ENCODE measurements around the gene CTXN3.
A peak's percentile ranks its signal among the peaks of the same experiment; 100 is the strongest.
"Not testable (repeated sequence)": the region's sequence is repeated elsewhere in the genome, so short reads cannot be mapped to it uniquely, and the experiment has no call there.

The CTXN3 gene

DNA sequence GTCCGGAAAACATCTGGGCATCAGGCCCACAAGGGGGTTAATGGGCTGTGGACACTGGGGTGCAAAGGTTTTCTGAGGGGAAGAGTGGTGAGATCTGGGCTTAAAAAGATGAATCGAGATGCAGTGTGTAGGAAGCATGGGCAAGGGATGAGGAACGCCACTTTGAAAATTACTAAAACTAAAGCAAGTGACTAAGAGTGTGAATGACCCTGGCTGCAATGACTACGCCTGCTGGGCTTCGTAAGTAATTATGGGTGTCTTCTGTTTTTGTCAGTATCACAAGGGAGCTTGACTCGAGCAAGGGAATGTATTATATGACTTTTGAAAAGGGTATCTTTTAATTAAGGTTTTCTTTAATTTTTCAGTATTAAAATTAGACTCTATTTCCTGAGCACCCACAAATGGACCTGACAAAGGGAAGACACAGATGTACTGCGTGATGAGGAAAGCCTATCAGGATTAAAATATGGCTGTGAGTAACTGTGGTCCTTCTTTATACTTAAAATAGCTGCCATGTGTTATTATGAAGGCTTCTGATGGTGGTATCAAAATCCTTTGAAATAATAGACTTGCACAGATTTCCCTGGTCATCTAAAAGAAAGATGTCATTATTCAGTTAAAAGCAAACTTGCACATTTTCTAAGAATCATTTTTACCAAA lies 4.2 kb downstream of the CTXN3 start:
- DNase-seq = no peak

DNA sequence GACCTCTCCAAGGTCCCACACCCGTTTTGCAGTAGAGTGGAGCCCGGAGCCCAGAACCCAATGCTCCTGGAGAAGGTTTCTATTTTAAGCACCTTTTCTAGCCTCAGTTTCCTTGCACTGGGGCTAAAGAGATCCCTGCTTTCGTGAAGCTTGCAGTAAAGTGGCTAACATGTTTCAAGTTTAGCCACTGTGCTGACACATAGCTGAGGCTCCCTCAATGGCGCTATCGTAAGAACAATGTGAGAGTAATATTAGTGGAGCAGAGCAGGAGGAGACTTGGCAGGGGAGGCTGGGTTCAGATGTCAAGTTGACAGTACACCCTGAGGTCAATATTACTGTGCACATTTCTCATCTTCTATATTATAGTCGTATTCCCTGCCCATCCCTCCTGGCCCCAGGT lies 7.9 kb downstream of the CTXN3 start:
- no peak for DNase-seq

DNA sequence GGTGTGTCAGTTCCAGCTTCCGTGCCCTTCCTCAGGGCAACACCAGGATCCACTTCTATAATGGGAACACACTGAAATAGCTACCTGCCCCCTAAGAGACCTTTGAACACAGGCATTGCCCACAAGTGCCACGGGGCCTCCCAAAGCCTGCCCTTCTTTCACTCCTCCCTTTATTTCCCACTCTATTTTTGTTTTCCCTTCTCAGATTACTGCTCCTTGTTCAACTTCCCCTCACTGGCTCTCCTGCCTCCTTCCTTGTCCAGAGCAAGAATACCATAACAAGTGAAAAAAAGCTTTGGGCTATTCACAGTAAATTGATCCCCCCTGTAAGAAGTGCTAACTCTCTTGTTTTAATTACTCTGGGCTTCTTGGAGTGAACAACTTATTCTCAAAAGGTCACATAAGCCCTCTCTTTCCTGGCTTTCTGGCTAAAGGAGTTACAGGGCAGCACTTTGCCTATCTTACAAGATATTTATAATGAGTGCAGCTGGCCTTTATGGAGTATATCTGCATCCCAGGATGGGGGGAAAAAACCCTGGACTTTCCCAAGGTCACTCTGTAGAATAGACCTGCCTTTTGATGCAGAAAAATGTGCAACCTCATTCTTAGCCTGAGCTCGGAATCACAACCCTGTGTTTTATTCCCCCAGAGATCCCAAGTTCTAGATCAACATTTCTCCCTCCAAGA lies 11.3 kb downstream of the CTXN3 start:
- no peak for DNase-seq

DNA sequence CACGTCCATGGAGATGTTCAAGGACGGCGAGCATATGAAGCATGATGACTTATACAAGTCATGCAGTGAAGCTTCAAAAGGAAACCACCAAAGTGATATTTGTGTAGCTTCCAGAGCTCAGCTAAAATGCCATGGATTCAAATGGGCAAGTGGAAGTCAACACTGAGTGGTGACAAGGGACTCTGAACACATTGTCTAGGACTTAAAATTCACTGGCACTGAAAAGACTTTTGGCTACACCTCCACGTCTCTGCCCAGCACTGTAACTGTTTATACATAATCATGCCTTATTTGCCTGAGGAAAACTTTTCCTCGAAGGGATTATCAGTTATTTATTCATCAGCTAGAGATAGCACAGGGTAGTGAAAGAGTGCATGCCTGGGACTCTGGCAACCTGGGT lies 15.2 kb downstream of the CTXN3 start:
- DNase-seq = no peak

DNA sequence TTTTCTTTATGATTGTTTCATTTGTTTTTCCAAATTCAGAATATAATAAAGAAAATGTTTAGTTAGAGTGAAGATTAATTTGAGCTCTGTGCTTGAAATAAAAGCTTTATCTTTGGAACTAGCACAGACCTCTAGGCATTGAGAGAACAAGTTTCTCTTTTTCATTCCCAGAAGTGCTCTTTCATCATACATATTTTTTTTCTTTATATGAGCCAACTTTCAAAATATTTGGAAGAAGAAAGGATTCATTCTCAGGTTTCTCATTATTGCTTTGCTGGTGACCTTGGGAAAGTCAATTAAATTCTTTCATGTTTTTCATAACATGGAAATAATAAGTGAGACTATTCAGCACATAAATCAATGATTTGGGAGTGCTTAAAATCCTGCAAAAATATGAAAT lies 16.8 kb downstream of the CTXN3 start:
- no peak for DNase-seq

DNA sequence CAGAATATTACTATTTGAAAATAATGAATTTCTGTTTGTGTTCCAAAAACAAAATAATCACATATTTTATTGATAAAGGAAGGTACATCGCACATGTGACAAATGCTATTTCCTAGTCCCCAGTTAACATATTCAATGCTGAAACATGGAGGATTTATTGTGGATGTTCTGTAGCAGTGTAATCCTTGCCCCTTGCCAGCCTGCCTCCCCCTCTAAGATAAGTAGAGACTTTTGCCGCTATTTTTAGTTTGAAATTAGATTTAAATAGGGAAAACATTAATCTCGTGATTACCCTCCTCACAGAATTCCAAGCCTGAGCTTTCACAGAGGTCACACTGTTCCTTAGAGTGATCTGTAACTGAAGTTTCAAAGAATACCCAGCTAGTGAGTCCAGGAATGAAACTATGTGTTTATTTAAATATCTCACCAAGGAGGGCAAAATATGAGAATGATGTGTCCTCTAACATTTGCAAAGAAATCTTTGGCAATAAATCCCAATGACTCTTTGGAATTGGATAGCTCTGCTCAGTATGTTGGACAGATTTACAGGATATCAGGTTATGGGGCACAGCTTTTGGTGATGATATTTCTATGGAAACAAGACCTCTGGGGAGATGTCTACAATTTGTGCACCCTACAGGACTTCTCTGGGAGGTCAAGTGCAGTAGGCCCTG lies 17.3 kb downstream of the CTXN3 start:
- peak; percentile 14 for DNase-seq

DNA sequence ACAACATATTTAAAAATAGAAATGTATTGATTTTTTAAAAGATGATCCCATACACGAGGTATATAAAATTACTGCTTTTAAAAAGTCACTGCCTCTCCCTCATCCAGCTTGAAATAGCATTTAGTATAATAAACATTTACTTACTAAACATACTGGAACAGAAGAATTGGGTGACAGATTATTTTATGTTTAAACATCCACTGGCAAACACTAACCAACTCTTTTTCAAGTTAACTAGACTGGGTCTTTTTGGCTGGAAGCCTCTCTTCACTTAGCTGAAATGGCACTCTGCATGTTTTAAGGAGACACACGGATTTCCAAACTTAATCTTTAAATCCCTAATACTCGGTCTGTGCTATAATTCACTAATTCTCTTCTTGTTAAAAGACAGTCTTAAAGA lies 19.0 kb downstream of the CTXN3 start:
- DNase-seq = no peak

DNA sequence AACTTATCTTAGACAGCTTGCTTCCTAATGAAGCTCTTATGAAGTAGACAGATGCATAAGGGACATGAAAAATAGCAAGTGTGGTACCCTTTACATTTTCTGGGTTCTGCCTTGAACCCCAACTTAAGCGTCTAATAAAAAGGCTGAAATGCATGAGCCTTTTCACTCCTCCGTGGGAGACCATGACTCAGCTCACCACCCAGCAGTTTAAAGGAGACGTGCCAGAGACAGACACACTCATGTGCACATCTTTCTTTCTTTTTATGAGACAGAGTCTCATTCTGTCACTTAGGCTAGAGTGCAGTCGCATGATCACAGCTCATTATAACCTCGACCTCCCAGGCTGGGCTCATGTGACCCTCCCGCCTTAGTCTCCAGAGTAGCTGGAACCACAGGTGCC lies 22.3 kb downstream of the CTXN3 start:
- DNase-seq = no peak

DNA sequence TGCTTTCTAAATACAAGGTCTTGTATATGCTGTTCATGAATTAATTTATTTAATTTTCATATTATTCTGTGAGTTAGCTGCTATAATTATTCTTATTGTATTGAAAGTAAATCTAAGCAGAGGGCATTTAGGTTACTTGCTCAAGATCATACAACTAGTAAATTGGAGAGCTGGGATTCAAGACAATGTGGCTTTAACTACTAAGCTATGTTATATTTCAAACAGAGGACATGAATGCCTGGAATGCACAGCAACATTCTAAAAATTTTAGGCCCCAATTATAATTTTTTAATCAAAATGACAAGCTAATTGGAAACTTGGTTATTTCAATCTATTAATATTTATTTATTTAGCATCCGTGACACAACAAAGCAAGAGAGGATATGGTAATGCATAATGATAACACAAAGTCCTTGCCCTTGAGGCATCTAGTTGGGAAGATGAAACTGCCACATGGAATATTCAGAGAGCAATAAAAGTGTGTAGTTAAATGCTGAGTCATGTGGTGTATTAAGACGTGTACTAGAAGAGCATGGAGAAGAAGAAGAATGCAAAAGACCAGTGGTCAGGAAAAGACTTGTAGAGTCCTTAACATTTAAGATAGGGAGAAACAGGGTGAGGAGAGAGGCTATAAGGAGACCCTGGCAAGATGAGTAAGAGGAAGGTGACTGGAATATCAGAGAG lies 24.4 kb downstream of the CTXN3 start:
- peak; percentile 12 for DNase-seq

DNA sequence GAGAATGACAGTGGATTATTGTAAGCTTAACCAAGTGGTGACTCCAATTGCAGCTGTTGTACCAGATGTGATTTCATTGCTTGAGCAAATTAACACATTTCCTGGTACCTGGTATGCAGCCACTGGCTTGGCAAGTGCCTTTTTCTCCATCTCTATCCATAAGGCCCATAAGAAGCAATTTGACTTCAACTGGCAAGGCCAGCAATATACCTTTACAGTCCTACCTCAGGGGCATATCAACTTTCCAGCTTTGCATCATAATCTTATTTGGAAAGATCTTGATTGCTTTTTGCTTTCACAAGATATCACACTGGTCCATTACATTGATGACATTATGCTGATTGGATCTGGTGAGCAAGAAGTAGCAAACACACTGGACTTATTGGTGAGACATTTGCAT lies 28.1 kb downstream of the CTXN3 start:
- not testable (repeated sequence) for DNase-seq

DNA sequence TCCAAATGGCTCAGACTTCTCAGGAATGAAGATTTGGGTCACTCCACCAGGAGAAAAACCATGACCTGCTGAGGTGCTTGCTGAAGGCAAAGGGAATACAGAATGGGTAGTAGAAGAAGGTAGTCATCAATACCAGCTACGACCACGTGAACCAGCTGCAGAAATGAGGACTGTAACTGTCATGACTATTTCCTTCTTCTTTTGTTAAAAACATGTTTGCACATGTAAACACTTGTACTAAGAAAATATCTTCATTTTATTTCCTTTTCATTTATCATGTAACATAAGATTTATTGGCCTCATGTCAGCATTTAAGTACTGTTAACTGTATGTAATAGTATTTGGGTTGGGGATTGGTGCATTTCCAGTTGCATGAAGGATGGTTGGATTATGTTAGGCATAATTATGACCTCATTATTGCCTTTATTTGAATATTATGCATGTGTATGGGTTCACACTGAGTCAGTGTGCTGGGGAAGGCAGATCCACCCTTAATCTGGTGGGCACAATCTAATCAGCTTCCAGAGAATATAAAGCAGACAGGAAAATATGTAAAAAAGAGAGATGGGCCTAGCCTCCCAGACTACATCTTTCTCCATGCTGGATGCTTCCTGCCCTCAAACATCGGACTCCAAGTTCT lies 30.9 kb downstream of the CTXN3 start:
- not testable (repeated sequence) for DNase-seq

DNA sequence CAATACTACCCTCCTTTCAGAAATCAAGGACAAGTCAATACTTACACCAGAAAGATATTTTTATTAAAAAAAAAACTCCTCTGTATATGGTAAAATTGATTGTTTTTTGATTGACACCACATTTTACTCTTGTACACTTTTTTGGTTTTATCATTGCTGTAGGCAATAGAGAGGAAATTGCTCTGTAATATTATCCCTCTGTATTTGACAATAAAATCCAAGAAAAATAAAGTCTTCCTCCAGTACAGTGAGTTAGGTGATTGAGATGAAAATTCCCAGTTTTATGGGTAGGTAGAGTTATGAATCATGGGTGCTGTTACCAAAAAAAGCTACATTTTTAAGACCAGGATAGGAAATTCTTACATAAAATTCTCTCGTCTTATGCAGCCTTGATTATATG lies 31.7 kb downstream of the CTXN3 start:
- no peak for DNase-seq

DNA sequence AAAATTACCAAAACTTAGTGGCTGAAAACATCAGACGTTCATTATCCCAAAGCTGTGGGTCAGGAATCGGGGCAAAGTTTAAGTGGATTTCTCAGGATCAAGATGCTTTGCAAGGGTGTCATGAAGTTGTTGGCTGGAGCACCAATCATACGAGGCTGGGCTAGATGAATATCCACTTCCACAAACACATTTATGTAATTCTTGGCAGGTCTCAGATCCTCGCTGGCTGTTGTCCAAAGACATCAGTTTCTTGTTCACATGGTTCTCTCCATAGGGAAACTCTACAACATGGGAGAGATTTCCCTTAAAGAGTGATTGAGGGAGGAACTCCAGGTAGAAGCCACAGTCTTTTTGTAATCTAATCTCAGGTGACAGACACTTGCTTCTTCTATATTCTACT lies 34.1 kb downstream of the CTXN3 start:
- DNase-seq = peak; percentile 55

DNA sequence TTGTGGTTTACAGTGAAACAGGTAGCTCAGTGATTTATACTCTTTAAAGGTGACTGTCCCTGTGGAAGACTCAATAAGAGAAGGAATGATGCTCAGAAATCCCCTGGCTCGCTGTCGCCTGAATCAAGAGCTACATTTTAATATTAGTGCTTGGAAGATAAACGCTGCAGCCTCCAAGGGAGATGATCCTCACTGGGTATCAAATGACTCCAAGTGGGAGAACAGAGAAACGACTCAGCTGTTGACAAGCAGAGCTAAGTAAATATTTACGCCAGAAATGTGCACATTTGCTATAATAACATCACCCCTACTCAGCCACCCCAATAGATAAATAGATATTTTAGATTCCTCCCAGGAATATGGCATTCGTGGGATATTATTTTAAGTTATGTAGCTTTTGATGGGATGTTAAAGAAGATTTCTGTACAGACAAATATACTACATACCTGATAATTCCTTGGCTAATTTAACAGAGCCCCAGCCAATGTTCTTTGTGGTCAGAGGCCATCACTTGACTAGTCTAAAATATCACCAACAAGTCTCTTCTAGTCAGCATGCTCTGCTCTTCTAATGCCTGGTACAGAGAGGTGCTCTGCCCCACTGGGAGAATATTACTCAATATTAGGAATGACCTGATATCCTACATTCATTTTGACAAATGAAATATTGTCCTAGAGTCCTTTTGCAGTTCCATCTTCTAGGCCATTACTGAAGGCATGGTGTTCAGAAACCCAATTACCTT lies 36.0 kb downstream of the CTXN3 start:
- no peak for DNase-seq

DNA sequence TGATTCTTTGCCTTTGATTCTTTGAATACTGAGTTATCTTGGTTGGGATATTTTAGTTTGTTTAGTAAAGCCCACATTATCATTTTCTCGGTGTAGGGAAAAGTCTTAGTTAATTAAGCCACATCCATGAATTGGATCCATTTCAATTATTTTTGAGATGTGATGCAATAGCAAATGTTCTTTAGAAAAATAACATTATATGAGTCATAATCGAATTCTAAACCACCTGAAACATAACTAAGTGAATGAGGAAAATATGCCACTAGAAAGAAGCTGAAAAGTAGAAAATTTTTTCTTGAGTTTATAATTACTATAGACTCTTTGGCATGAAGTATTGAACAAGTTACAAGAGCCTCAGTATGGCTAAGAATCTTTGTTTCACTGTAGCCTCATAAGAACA lies 36.8 kb downstream of the CTXN3 start:
- DNase-seq = no peak

DNA sequence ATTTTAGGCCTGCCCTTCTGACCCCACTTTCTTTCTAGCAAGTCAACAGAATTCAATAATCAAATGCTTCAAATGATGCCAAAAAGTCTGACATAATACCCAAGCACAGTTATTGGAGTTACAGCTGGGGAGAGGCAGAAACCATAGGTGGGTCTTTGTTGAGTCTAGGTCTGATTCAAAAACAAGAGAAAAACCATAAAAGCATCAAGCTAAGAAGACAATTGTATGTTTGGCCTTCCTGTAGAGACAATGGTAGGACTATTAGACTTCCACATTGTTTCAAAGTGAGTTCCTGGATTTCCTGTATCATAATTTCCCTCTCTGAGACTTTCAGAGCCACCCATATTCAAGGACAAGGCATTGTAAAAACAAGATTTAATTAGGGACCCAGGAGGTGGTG lies 37.5 kb downstream of the CTXN3 start:
- DNase-seq = no peak

DNA sequence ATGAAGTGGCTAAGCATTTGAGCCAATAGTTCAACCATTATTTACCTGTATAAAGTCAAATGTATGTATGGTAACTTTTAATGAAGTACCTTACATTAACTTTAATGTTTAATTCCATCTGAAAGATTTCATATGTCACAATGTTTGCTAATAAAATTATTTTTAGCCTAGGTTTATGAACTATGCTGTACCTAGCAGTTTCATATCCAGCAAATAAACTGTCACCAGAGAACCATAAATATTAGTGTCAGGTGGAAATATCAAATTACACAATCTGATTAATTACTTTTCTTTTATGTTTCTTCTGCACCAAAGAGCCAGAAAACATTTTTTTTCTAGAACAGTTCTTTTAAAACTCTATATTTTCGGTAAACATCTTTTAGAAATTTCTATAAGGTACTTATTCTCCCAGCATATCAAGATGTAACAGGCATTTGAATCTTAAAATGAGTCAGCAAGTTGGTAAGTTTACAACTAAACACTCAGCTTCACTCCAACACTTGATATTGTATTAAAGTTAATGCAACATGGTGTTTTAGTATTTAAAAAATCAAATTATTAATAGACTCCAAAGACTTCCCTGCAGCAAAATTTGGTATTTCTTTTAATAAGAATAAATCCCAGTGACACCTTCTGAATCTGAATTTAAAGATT lies 45.8 kb downstream of the CTXN3 start:
- no peak for DNase-seq

DNA sequence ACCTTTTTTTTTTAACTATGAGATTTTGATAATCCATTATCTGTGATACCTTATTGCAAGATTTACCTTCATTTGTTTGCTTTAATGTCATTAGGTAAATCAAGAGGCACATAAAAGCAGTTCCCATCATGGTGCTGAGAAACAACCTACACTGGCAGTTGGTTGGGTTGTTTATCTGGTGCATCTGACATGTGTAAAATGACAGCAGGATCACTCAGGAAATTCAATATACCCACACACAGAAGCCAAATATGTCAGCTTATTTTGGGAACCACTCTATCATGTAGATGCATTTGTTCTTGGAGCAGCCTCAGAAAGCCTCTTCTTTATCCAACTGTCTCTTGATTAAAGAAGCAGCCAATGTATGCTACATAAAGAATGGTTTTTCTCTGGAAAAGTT lies 46.5 kb downstream of the CTXN3 start:
- no peak for DNase-seq

DNA sequence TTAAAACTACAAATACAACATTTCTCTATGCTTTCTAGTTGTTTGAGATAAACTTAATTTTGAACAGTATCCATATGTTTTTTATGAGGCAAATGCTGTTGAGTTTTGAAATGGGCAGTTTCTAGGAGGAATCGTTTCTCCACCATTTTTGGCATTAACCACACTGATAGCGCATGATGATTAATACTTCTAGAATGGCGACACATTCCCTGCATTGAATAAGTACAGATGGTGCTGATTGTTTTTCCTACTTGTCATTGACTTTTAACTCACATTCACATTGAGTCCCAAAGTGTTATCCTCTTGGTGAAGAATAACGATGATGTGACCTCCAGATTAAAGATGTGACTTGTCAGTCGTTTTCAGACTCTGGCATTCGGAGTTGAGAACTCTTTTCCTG lies 47.8 kb downstream of the CTXN3 start:
- peak; percentile 91 for DNase-seq

DNA sequence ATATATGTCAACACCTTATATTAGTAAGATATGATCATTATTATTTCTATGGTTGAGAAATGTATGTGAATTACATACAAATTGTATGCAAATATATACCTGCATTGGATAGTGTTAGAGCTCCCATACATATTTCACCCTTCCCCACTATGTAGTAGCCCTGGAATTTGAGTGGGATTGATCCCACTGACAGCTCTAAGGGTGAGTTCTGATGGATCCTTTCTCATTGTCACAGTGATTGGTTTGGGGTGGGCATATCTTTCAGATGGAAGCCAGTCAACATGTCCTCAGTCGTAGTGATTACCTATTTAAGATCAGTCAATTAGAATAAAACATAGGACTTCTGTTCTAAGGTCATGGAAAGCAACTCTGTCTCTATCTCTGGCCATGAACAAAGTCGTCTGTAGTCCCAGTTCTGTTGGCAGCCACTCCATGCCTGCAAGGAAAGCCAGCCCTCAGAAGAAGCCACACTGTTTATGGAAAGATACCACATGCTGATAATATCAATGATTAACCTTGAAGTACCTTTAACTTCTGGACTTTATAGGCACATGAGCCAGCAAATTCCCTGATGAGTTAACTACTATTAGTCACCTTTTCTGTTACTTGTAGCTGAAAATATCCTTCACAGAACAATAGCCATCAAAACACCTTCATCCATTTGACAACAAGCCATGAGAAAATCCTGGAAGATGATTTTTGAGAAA lies 49.2 kb downstream of the CTXN3 start:
- peak; percentile 82 for DNase-seq

DNA sequence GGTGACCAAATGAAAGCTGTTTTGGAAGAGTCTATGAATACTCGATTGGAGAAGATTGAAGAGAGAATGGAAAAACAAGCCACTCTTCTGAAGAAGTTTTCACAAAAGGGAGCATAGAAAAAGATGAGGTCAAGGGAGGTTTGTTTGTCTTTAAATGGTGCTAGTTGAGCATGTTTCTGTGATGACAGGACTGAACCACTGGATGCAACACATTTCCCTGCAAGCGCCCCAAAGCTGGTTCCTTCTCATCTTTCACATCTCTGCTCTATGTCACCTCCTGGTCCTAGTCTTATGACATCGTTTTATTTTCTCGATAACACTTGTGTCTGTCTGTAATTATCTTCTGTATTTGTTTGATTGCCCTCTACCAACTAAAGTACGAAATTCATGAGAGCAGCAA lies 50.5 kb downstream of the CTXN3 start:
- DNase-seq = no peak

All from fibroblast of skin of right biceps (primary cell).